HepG2 (cell line): ENCODE results near the gene RBPMS2.

Source experiments
- ATF6 ChIP-seq: sonication (generic); formaldehyde crosslinking; conservative IDR thresholded peaks from 2 replicates; pipeline ENCODE4 v1.4.0; 2020; ENCODE audit warnings: missing genetic modification reagents
- FOXM1 ChIP-seq: sonication (generic); formaldehyde crosslinking; IDR thresholded peaks from 2 replicates; pipeline ENCODE4 v1.5.0; 2020; ENCODE audit warnings: missing genetic modification reagents
- NFIC ChIP-seq: IDR thresholded peaks from 2 replicates; pipeline ENCODE4 v1.6.1; 2012; ENCODE audit warnings: mild to moderate bottlenecking, low read length, inconsistent platforms
- NRL ChIP-seq: sonication (generic); formaldehyde crosslinking; IDR thresholded peaks from 2 replicates; pipeline ENCODE4 v1.5.0; 2020; ENCODE audit warnings: missing genetic modification reagents, mild to moderate bottlenecking, moderate library complexity, borderline replicate concordance
- RELA ChIP-seq: sonication (generic); formaldehyde crosslinking; IDR thresholded peaks from 2 replicates; pipeline ENCODE4 v1.4.0; 2020; ENCODE audit warnings: missing genetic modification reagents
- SP2 ChIP-seq: sonication (generic); formaldehyde crosslinking; IDR thresholded peaks from 2 replicates; pipeline ENCODE4 v1.5.1; 2020; ENCODE audit warnings: mild to moderate bottlenecking, missing genetic modification reagents
- STAG1 ChIP-seq: sonication (generic); formaldehyde crosslinking; IDR thresholded peaks from 2 replicates; pipeline ENCODE4 v1.4.0; 2020; ENCODE audit warnings: missing genetic modification reagents
- ZNF280D ChIP-seq: sonication (generic); formaldehyde crosslinking; IDR thresholded peaks from 2 replicates; pipeline ENCODE4 v1.5.1; 2020; ENCODE audit warnings: mild to moderate bottlenecking, missing genetic modification reagents
- ZNF282 ChIP-seq: fragments of 450-650 bp; IDR thresholded peaks from 2 replicates; pipeline ENCODE4 v1.6.1; 2018; ENCODE audit not compliant: partially characterized antibody
- ZNF572 ChIP-seq: sonication (generic); formaldehyde crosslinking; IDR thresholded peaks from 2 replicates; pipeline ENCODE4 v1.5.1; 2020; ENCODE audit warnings: mild to moderate bottlenecking, missing genetic modification reagents
- ZSCAN22 ChIP-seq: sonication (generic); formaldehyde crosslinking; IDR thresholded peaks from 2 replicates; pipeline ENCODE4 v1.4.0; 2020; ENCODE audit warnings: mild to moderate bottlenecking, missing genetic modification reagents
- TF ChIP-seq, protein P1 (sequence below): sonication (generic); formaldehyde crosslinking; IDR thresholded peaks from 2 replicates; pipeline ENCODE4 v1.5.0; 2020; ENCODE audit warnings: mild to moderate bottlenecking, missing genetic modification reagents, moderate library complexity

GRCh38 chr15:64739156-64739555 lies 36.2 kb downstream of the RBPMS2 start:
- TF ChIP-seq ATF6 (CRISPR knock-in tag) (no peak), ZSCAN22 (no peak), RELA (CRISPR knock-in tag) (no peak), ZNF282 (no peak), SP2 (CRISPR knock-in tag) (no peak), ZNF572 (CRISPR knock-in tag) (no peak), ZNF280D (no peak), FOXM1 (CRISPR knock-in tag) (no peak), STAG1 (CRISPR knock-in tag) (no peak), NRL (CRISPR knock-in tag) (no peak), NFIC (no peak)
- TF ChIP-seq, protein P1, sequence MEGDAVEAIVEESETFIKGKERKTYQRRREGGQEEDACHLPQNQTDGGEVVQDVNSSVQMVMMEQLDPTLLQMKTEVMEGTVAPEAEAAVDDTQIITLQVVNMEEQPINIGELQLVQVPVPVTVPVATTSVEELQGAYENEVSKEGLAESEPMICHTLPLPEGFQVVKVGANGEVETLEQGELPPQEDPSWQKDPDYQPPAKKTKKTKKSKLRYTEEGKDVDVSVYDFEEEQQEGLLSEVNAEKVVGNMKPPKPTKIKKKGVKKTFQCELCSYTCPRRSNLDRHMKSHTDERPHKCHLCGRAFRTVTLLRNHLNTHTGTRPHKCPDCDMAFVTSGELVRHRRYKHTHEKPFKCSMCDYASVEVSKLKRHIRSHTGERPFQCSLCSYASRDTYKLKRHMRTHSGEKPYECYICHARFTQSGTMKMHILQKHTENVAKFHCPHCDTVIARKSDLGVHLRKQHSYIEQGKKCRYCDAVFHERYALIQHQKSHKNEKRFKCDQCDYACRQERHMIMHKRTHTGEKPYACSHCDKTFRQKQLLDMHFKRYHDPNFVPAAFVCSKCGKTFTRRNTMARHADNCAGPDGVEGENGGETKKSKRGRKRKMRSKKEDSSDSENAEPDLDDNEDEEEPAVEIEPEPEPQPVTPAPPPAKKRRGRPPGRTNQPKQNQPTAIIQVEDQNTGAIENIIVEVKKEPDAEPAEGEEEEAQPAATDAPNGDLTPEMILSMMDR (CRISPR knock-in tag), result no peak
